PC-3 (cell line): ENCODE results near the gene STOML3. TPM values are rescaled to one million over a fixed set of nuclear protein-coding genes. Genes with fewer than 3 reads are reported as not detected.
A peak's percentile ranks its signal among the peaks of the same experiment; 100 is the strongest.

Source experiments
- ATAC-seq: fragments of 200-7000 bp; cut with Tn5 transposase; 2 replicates; pipeline ENCODE4 v1.9.1; 2020; ENCODE audit warnings: mild to moderate bottlenecking, moderate library complexity
- BruUV-seq: library from RNA; stranded (reverse); fragments of 400-500 nt; replicated peaks from 2 replicates; lab custom pipeline; 2021; lab: Mats Ljungman, UMichigan
- CTCF ChIA-PET: fragments of 300-600 bp; sonication (Branson Sonifier 250); formaldehyde crosslinking; loops from one replicate; lab custom pipeline; 2022; ENCODE audit warnings: antibody characterized with exemption; lab: Charles Lee
- POLR2A ChIA-PET: fragments of 300-600 bp; sonication (Branson Sonifier 250); formaldehyde crosslinking; loops from one replicate; lab custom pipeline; 2022; ENCODE audit warnings: antibody characterized with exemption; ENCODE audit not compliant: unreplicated experiment; lab: Charles Lee
- DNase-seq: peaks from one replicate; pipeline ENCODE4 v3.0.0-alpha.2; 2015
- H2AFZ ChIP-seq: fragments of 300-600 bp; sonication (generic); 2 replicates; pipeline ENCODE4 v1.6.0; 2016; ENCODE audit warnings: antibody characterized with exemption, low read length
- H3F3A ChIP-seq: fragments of 300-600 bp; sonication (generic); one replicate; pipeline ENCODE4 v1.6.0; 2017; ENCODE audit warnings: antibody characterized with exemption, low read length, control low read depth, mild to moderate bottlenecking; ENCODE audit not compliant: unreplicated experiment
- H3K27ac ChIP-seq: fragments of 300-600 bp; sonication (generic); 2 replicates; pipeline ENCODE4 v1.5.1; 2016; ENCODE audit warnings: mild to moderate bottlenecking, low read length
- H3K27me3 ChIP-seq: fragments of 300-600 bp; sonication (generic); 2 replicates; pipeline ENCODE4 v1.6.1; 2016; ENCODE audit warnings: low read length, mixed read lengths
- H3K36me3 ChIP-seq: fragments of 300-600 bp; sonication (generic); 2 replicates; pipeline ENCODE4 v1.6.1; 2016; ENCODE audit warnings: low read depth, mixed run types, low read length, mixed read lengths
- H3K4me1 ChIP-seq: fragments of 300-600 bp; sonication (generic); 2 replicates; pipeline ENCODE4 v1.5.1; 2016; ENCODE audit warnings: low read length; ENCODE audit not compliant: insufficient read depth
- H3K4me2 ChIP-seq: fragments of 300-600 bp; sonication (generic); 2 replicates; pipeline ENCODE4 v1.6.0; 2016; ENCODE audit warnings: low read length
- H3K4me3 ChIP-seq: fragments of 300-600 bp; sonication (generic); 2 replicates; pipeline ENCODE4 v1.5.1; 2016; ENCODE audit warnings: mild to moderate bottlenecking, low read length, mixed read lengths
- H3K79me2 ChIP-seq: fragments of 300-600 bp; sonication (generic); 2 replicates; pipeline ENCODE4 v1.6.1; 2017; ENCODE audit warnings: low read length, mixed read lengths
- H3K9ac ChIP-seq: fragments of 300-600 bp; sonication (generic); 2 replicates; pipeline ENCODE4 v1.6.0; 2016; ENCODE audit warnings: mild to moderate bottlenecking, low read length
- H3K9me2 ChIP-seq: fragments of 300-600 bp; sonication (generic); replicated peaks from 2 replicates; pipeline ENCODE4 v1.6.1; 2016; ENCODE audit warnings: mixed run types, low read length, mixed read lengths
- H3K9me3 ChIP-seq: fragments of 300-600 bp; sonication (generic); 2 replicates; pipeline ENCODE4 v1.6.1; 2016; ENCODE audit warnings: low read length, mixed read lengths
- H4K20me1 ChIP-seq: fragments of 300-600 bp; sonication (generic); 2 replicates; pipeline ENCODE4 v1.6.1; 2016; ENCODE audit warnings: low read length, mixed read lengths
- EZH2 ChIP-seq: fragments of 300-600 bp; sonication (generic); IDR thresholded peaks from one replicate; pipeline ENCODE4 v1.6.1; 2017; ENCODE audit warnings: antibody characterized with exemption, mild to moderate bottlenecking, low read length; ENCODE audit not compliant: unreplicated experiment
- EZH2phosphoT487 ChIP-seq: fragments of 300-600 bp; sonication (generic); IDR thresholded peaks from 2 replicates; pipeline ENCODE4 v1.6.1; 2018; ENCODE audit warnings: mild to moderate bottlenecking, antibody characterized with exemption, low read length, borderline replicate concordance
- intact Hi-C: fragments of 100-400 bp; cut with micrococcal nuclease; formaldehyde crosslinking; loops from 2 replicates; pipeline ENCODE4 v1.9.0; 2023
- total RNA-seq: library from RNA; depleted of rRNA; stranded (reverse); fragments of >200 nt; gene quantifications from 2 replicates; pipeline ENCODE4 v1.2.3, GENCODE V29; 2014
- TF ChIP-seq, protein P1 (sequence below): fragments of 300-600 bp; sonication (generic); conservative IDR thresholded peaks from 2 replicates; pipeline ENCODE4 v1.5.1; 2017; ENCODE audit warnings: antibody characterized with exemption, low read depth, mild to moderate bottlenecking, low read length

Gene STOML3
- total RNA-seq, 1 experiment from 2014 or later = not detected

- H3K4me3 ChIP-seq = no peak overlapping the region
- H3K4me2 ChIP-seq = no peak overlapping the region
- no peak overlapping the region for H3K9ac ChIP-seq
- no peaks in the 10 kb centered on the region for H3K36me3 ChIP-seq
- H3F3A ChIP-seq = no peaks in the 10 kb centered on the region
- ATAC-seq = no peak
- BruUV-seq = no TSS peak
- H3K4me1 ChIP-seq = peaks cover 8% of the 10 kb centered on the region
- TF ChIP-seq, protein P1, sequence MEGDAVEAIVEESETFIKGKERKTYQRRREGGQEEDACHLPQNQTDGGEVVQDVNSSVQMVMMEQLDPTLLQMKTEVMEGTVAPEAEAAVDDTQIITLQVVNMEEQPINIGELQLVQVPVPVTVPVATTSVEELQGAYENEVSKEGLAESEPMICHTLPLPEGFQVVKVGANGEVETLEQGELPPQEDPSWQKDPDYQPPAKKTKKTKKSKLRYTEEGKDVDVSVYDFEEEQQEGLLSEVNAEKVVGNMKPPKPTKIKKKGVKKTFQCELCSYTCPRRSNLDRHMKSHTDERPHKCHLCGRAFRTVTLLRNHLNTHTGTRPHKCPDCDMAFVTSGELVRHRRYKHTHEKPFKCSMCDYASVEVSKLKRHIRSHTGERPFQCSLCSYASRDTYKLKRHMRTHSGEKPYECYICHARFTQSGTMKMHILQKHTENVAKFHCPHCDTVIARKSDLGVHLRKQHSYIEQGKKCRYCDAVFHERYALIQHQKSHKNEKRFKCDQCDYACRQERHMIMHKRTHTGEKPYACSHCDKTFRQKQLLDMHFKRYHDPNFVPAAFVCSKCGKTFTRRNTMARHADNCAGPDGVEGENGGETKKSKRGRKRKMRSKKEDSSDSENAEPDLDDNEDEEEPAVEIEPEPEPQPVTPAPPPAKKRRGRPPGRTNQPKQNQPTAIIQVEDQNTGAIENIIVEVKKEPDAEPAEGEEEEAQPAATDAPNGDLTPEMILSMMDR = no peak
- no peak for TF ChIP-seq EZH2phosphoT487
- TF ChIP-seq EZH2 = no peak
- no peaks in the 10 kb centered on the region for H3K79me2 ChIP-seq
- H3K9me3 ChIP-seq = no peaks in the 10 kb centered on the region
- DNase-seq = peak; percentile 10
- intact Hi-C loops = no loop called here
- H2AFZ ChIP-seq = no peak overlapping the region
- H4K20me1 ChIP-seq = no peaks in the 10 kb centered on the region
- H3K9me2 ChIP-seq = no peaks in the 10 kb centered on the region
- no peak overlapping the region for H3K27ac ChIP-seq
- no peaks in the 10 kb centered on the region for H3K27me3 ChIP-seq
- CTCF ChIA-PET = no interaction called here
- POLR2A ChIA-PET = no interaction called here
Observed at GRCh38 chr13:38954291-38954690, 36.3 kb downstream of the STOML3 start.

DNA sequence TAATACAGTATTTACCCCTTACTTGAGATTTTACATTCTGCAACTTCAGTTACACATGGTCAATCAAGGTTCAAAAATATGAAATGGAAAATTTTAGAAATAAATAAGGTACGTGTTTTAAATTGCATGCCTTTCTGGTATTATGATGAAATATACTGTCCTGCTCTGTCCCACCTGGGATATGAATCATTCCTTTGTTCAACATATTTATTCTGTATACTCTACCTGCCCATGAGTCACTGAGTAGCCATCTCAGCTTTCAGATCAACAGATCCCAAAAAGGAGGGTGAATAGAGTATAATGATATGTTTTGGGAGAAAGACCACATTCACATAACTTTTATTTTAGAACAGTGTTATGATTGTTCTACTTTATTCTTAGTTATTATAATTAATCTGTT lies 37.8 kb downstream of the STOML3 start:
- Histone ChIP-seq H3K4me3 (no peak overlapping the region), H4K20me1 (no peaks in the 10 kb centered on the region), H3K27ac (peak overlapping the region; percentile 54), H3K4me2 (peak overlapping the region; percentile 31; the same call in 1 of the 2 replicates), H3F3A (no peaks in the 10 kb centered on the region), H3K9ac (no peak overlapping the region), H2AFZ (no peak overlapping the region), H3K27me3 (no peaks in the 10 kb centered on the region), H3K4me1 (peaks cover 8% of the 10 kb centered on the region), H3K79me2 (no peaks in the 10 kb centered on the region), H3K9me2 (no peaks in the 10 kb centered on the region), H3K36me3 (no peaks in the 10 kb centered on the region), H3K9me3 (no peaks in the 10 kb centered on the region)
- BruUV-seq = no TSS peak
- TF ChIP-seq EZH2 (no peak), EZH2phosphoT487 (no peak)
- TF ChIP-seq, protein P1 = no peak
- ChIA-PET CTCF (no interaction called here), POLR2A (no interaction called here)
- intact Hi-C loops = no loop called here
- DNase-seq = peak; percentile 58
- ATAC-seq = peak; percentile 69

- intact Hi-C loops = no loop called here
- H3K36me3 ChIP-seq = no peaks in the 10 kb centered on the region
- BruUV-seq = no TSS peak
- no peaks in the 10 kb centered on the region for H3K9me3 ChIP-seq
- ATAC-seq (no peak), DNase-seq (no peak)
- peaks cover 8% of the 10 kb centered on the region for H3K4me1 ChIP-seq
- TF ChIP-seq EZH2phosphoT487 (no peak), EZH2 (no peak)
- TF ChIP-seq, protein P1 = no peak
- no peaks in the 10 kb centered on the region for H4K20me1 ChIP-seq
- CTCF ChIA-PET = no interaction called here
- no peaks in the 10 kb centered on the region for H3K27me3 ChIP-seq
- no peak overlapping the region for H3K9ac ChIP-seq
- POLR2A ChIA-PET = no interaction called here
- no peak overlapping the region for H3K4me2 ChIP-seq
- H3K27ac ChIP-seq = no peak overlapping the region
- no peak overlapping the region for H2AFZ ChIP-seq
- no peaks in the 10 kb centered on the region for H3F3A ChIP-seq
- no peak overlapping the region for H3K4me3 ChIP-seq
- no peaks in the 10 kb centered on the region for H3K79me2 ChIP-seq
- H3K9me2 ChIP-seq = no peaks in the 10 kb centered on the region
Observed at GRCh38 chr13:38951525-38952313, 38.9 kb downstream of the STOML3 start.
